ENCODE measurements around the gene MS4A4E. TPM values are rescaled to one million over a fixed set of nuclear protein-coding genes. Genes with fewer than 3 reads are reported as not detected.

Gene MS4A4E
- total and polyA plus RNA-seq, 2 of the 13 experiments (the other 11 are each of a cell fraction or from before 2014, with no cell fraction given), result not detected

DNA sequence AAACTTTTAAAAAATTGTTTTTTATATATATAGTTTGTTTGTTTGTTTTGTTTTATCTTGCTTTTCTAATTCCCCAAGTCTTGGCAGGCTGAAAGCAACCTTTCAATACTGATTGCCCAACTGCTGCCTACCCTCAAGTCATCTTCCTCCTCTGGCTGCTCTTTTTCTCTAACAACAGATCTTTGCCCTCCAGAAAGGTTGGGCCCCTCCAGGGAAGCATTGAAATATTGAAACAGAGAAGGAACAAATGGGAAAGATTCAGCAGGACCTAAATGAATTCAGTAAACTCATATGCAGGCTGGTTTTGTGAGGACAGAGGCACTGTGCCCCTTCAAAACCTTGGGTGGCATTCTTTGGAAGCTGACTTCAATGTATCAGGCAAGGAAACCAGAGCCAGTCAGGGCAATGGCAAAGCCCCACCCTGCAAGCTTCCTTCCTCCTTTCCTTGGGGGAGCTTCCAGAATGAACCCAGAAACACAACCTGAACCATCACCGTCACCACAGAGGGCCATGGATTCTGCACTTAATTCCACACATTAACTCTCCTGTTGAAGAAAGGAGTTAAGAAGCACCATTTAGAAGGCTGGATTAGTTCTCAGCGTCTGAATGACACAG, 59.2 kb downstream of the MS4A4E start:
- H3K36me3 ChIP-seq (replicated peaks in 1 of 2; ENCODE audit: control insufficient read depth in 1 of 2, insufficient read depth in 2 of 2, low read length in 2 of 2), result no peaks in the 10 kb centered on the region
- POLR2A ChIA-PET, result no interaction called here
- no peaks in the 10 kb centered on the region for H4K20me1 ChIP-seq (ENCODE audit: insufficient read depth, low read length)
- H3K9me3 ChIP-seq (ENCODE audit: low read length), result no peaks in the 10 kb centered on the region
- 0% methylated on average over 2 of the region's 2 CpGs for WGBS (ENCODE audit: low lambda C conversion rate)
- ATAC-seq (no peak), DNase-seq (ENCODE audit: low spot score) (no peak), FAIRE-seq (no peak)
- BruUV-seq (replicated peaks), result no TSS peak
- no peaks in the 10 kb centered on the region; a peak in 1 of 5 replicates for H3K27me3 ChIP-seq (ENCODE audit: control insufficient read depth in 1 of 2, insufficient read depth in 2 of 2, low read length in 2 of 2)
- no peak overlapping the region for H2AFZ ChIP-seq (ENCODE audit: low read length)
- no peak overlapping the region for H3K4me3 ChIP-seq (replicated peaks in 1 of 3; ENCODE audit: insufficient read depth in 1 of 3, low read depth in 2 of 3, low read length in 3 of 3)
- no peaks in the 10 kb centered on the region for H3K79me2 ChIP-seq (ENCODE audit: insufficient read depth, low read length)
- intact Hi-C loops (cut with micrococcal nuclease; ENCODE audit: unreplicated experiment), result no loop called here
- no peak overlapping the region for H3K27ac ChIP-seq (ENCODE audit: extremely low read length, insufficient read depth, low read length)
- H3K9ac ChIP-seq (ENCODE audit: insufficient read depth, low read depth, low read length), result no peak overlapping the region
- in situ Hi-C loops (cut with HindIII; ENCODE audit: extremely low pct_ligation_motif_present, low pct_unique_long_range_greater_than_20kb), result no loop called here
- TF ChIP-seq ZNF367 (CRISPR knock-in tag; IDR thresholded peaks at IDR 0.05; ENCODE audit: borderline replicate concordance) (no peak), CHCHD3 (CRISPR knock-in tag; IDR thresholded peaks at IDR 0.05) (no peak), ELF3 (CRISPR knock-in tag; IDR thresholded peaks at IDR 0.05) (no peak), ZNF557 (CRISPR knock-in tag; IDR thresholded peaks at IDR 0.05) (no peak), ZNF782 (CRISPR knock-in tag; IDR thresholded peaks at IDR 0.05; ENCODE audit: borderline replicate concordance) (no peak), ZNF572 (CRISPR knock-in tag; IDR thresholded peaks at IDR 0.05) (no peak), CREB1 (IDR thresholded peaks at IDR 0.05) (no peak), CREB1 (CRISPR knock-in tag; IDR thresholded peaks at IDR 0.05) (no peak), CC2D1A (CRISPR knock-in tag; IDR thresholded peaks at IDR 0.05) (no peak), NCOA2 (CRISPR knock-in tag; IDR thresholded peaks at IDR 0.05) (no peak), SYNCRIP (IDR thresholded peaks at IDR 0.05; ENCODE audit: insufficient read depth, low read depth, low read length) (no peak), HMG20B (CRISPR knock-in tag; conservative IDR thresholded peaks at IDR 0.05) (no peak)
- TF ChIP-seq, protein P1, sequence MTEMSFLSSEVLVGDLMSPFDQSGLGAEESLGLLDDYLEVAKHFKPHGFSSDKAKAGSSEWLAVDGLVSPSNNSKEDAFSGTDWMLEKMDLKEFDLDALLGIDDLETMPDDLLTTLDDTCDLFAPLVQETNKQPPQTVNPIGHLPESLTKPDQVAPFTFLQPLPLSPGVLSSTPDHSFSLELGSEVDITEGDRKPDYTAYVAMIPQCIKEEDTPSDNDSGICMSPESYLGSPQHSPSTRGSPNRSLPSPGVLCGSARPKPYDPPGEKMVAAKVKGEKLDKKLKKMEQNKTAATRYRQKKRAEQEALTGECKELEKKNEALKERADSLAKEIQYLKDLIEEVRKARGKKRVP (CRISPR knock-in tag; IDR thresholded peaks at IDR 0.05), result no peak
- TF ChIP-seq, protein P2, sequence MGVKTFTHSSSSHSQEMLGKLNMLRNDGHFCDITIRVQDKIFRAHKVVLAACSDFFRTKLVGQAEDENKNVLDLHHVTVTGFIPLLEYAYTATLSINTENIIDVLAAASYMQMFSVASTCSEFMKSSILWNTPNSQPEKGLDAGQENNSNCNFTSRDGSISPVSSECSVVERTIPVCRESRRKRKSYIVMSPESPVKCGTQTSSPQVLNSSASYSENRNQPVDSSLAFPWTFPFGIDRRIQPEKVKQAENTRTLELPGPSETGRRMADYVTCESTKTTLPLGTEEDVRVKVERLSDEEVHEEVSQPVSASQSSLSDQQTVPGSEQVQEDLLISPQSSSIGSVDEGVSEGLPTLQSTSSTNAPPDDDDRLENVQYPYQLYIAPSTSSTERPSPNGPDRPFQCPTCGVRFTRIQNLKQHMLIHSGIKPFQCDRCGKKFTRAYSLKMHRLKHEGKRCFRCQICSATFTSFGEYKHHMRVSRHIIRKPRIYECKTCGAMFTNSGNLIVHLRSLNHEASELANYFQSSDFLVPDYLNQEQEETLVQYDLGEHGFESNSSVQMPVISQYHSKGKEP (CRISPR knock-in tag; IDR thresholded peaks at IDR 0.05), result no peak
- TF ChIP-seq, protein P3, sequence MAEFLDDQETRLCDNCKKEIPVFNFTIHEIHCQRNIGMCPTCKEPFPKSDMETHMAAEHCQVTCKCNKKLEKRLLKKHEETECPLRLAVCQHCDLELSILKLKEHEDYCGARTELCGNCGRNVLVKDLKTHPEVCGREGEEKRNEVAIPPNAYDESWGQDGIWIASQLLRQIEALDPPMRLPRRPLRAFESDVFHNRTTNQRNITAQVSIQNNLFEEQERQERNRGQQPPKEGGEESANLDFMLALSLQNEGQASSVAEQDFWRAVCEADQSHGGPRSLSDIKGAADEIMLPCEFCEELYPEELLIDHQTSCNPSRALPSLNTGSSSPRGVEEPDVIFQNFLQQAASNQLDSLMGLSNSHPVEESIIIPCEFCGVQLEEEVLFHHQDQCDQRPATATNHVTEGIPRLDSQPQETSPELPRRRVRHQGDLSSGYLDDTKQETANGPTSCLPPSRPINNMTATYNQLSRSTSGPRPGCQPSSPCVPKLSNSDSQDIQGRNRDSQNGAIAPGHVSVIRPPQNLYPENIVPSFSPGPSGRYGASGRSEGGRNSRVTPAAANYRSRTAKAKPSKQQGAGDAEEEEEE (CRISPR knock-in tag; IDR thresholded peaks at IDR 0.05; ENCODE audit: borderline replicate concordance), result no peak
- TF ChIP-seq, protein P4, sequence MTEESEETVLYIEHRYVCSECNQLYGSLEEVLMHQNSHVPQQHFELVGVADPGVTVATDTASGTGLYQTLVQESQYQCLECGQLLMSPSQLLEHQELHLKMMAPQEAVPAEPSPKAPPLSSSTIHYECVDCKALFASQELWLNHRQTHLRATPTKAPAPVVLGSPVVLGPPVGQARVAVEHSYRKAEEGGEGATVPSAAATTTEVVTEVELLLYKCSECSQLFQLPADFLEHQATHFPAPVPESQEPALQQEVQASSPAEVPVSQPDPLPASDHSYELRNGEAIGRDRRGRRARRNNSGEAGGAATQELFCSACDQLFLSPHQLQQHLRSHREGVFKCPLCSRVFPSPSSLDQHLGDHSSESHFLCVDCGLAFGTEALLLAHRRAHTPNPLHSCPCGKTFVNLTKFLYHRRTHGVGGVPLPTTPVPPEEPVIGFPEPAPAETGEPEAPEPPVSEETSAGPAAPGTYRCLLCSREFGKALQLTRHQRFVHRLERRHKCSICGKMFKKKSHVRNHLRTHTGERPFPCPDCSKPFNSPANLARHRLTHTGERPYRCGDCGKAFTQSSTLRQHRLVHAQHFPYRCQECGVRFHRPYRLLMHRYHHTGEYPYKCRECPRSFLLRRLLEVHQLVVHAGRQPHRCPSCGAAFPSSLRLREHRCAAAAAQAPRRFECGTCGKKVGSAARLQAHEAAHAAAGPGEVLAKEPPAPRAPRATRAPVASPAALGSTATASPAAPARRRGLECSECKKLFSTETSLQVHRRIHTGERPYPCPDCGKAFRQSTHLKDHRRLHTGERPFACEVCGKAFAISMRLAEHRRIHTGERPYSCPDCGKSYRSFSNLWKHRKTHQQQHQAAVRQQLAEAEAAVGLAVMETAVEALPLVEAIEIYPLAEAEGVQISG (CRISPR knock-in tag; IDR thresholded peaks at IDR 0.05), result no peak
- TF ChIP-seq, protein P5, sequence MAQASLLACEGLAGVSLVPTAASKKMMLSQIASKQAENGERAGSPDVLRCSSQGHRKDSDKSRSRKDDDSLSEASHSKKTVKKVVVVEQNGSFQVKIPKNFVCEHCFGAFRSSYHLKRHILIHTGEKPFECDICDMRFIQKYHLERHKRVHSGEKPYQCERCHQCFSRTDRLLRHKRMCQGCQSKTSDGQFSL (CRISPR knock-in tag; IDR thresholded peaks at IDR 0.05), result no peak
- no peaks in the 10 kb centered on the region for H3K4me1 ChIP-seq (ENCODE audit: insufficient read depth, low read length)
- CTCF ChIA-PET (ENCODE audit: low intra/inter-chr PET ratio, low total read pairs), result no interaction called here
- no peak overlapping the region for H3K4me2 ChIP-seq (ENCODE audit: low read depth, low read length)

All from HepG2 (cell line).